NCI-H1048 (cell line): ENCODE measurements around the gene NLRC5.
"Not testable (repeated sequence)": the region's sequence is repeated elsewhere in the genome, so short reads cannot be mapped to it uniquely, and the experiment has no call there.

Experiments used
- DNase-seq: peaks from one replicate; lab custom pipeline; 2025; lab: John Stamatoyannopoulos, UW

The NLRC5 gene

GRCh38 chr16:57077714-57078113 is 88.4 kb downstream of the NLRC5 start:
- no peak for DNase-seq

GRCh38 chr16:57081744-57082143 is 92.4 kb downstream of the NLRC5 start:
- DNase-seq: no peak

- DNase-seq: no peak
These were observed 93.3 kb downstream of the NLRC5 start for GRCh38 chr16:57082664-57083063.

GRCh38 chr16:57083485-57084126 is 94.2 kb downstream of the NLRC5 start:
- no peak for DNase-seq

GRCh38 chr16:57084257-57084770 is 95.0 kb downstream of the NLRC5 start:
- DNase-seq: no peak

GRCh38 chr16:57084996-57085395 is 95.6 kb downstream of the NLRC5 start:
- no peak for DNase-seq

- DNase-seq: no peak
These were observed 97.6 kb downstream of the NLRC5 start for GRCh38 chr16:57087003-57087402.

- DNase-seq: no peak
These were observed 100.0 kb downstream of the NLRC5 start for GRCh38 chr16:57089406-57089805.

- DNase-seq: no peak
These were observed 102.0 kb downstream of the NLRC5 start for GRCh38 chr16:57091200-57091974.

- no peak for DNase-seq
These were observed 102.8 kb downstream of the NLRC5 start, which contains the start of gene CPNE2 for GRCh38 chr16:57091975-57092785. Gene CPNE2 (plus strand): TSS chr16:57092583. CDS start chr16:57110743, 18,160 bp downstream.

- no peak for DNase-seq
These were observed 103.5 kb downstream of the NLRC5 start for GRCh38 chr16:57092786-57093411.

GRCh38 chr16:57093666-57094564 is 104.6 kb downstream of the NLRC5 start:
- DNase-seq: no peak

GRCh38 chr16:57094911-57095310 is 105.6 kb downstream of the NLRC5 start:
- no peak for DNase-seq

GRCh38 chr16:57096192-57096591 is 106.8 kb downstream of the NLRC5 start:
- DNase-seq: no peak

GRCh38 chr16:57096793-57097192 is 107.4 kb downstream of the NLRC5 start:
- DNase-seq: no peak

GRCh38 chr16:57098188-57098841 is 109.0 kb downstream of the NLRC5 start:
- no peak for DNase-seq

GRCh38 chr16:57099965-57100364 is 110.6 kb downstream of the NLRC5 start:
- DNase-seq: not testable (repeated sequence)

GRCh38 chr16:57100445-57100844 is 111.1 kb downstream of the NLRC5 start:
- DNase-seq: no peak

- DNase-seq: no peak
These were observed 113.8 kb downstream of the NLRC5 start for GRCh38 chr16:57102888-57103851.
